WI38 (cell line): ENCODE results near the gene SYT7.

Experiments used
- H3K4me3 ChIP-seq: 2 replicates; pipeline ENCODE4 v1.5.1; 2011; ENCODE audit warnings: low read depth, mild to moderate bottlenecking, control low read depth, low read length
- TF ChIP-seq, protein P1 (sequence below): IDR thresholded peaks from 2 replicates; pipeline ENCODE4 v1.5.1; 2012; ENCODE audit warnings: low read depth, mild to moderate bottlenecking, control low read depth, low read length

The SYT7 gene

DNA sequence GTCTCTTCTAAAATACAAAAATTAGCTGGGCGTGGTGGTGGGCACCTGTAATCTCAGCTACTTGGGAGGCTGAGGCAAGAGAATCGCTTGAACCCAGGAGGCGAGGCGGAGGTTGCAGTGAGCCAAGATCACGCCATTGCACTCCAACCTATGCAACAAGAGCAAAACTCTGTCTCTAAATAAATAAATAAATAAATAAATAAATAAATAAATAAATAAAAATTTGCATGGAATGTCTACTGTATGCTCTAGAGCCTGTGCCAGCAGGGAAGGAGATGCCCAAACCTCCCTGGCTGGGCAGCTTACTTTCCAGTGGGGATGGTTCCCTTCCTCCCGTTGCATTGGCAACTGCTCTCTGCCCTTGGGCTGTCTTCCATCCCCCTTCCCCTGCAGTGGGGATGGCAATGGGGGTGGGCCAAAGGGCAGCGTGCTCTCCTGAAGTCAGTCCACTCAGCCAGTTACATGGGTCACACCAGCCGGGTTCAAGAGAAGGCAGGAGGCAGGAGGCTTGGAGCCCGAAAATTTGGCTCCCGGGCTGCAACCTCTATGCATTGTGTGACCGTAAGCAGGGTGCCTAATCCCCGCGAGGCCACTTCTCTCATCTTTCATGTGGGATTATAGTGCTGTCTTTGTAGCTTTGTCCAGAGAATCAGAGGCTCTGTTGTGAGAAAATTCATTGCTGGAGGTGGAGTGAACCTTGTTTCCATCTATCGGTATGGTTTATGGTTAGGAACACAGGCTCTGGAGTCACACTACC lies 73.7 kb downstream of the SYT7 start:
- no peak overlapping the region for H3K4me3 ChIP-seq
- TF ChIP-seq, protein P1, sequence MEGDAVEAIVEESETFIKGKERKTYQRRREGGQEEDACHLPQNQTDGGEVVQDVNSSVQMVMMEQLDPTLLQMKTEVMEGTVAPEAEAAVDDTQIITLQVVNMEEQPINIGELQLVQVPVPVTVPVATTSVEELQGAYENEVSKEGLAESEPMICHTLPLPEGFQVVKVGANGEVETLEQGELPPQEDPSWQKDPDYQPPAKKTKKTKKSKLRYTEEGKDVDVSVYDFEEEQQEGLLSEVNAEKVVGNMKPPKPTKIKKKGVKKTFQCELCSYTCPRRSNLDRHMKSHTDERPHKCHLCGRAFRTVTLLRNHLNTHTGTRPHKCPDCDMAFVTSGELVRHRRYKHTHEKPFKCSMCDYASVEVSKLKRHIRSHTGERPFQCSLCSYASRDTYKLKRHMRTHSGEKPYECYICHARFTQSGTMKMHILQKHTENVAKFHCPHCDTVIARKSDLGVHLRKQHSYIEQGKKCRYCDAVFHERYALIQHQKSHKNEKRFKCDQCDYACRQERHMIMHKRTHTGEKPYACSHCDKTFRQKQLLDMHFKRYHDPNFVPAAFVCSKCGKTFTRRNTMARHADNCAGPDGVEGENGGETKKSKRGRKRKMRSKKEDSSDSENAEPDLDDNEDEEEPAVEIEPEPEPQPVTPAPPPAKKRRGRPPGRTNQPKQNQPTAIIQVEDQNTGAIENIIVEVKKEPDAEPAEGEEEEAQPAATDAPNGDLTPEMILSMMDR = no peak

DNA sequence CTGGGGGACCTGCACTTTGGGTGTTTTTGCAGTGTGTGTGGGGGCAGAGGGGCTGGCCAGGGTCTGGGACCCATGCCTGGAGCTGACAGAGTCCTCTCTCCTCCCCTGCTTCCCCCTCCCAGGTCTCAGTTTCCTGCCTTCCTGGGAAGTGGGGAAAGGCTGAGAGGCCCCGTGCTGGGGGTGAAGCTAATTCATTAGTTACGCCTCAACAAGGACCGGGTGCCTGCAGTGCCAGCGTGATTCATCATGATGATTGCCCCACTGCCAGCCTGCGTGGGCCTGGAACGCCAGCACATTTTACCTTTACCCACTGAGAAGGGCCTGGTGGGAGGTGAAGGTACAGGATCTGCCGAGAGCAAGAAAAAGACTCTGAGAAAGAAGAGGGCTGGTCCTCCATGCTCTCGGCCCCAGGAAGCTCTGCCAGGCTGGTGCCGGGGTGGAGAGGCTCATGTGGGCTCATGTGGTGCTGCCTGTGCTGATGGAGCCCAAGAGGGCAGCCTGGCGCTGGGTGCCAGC lies 75.2 kb downstream of the SYT7 start:
- TF ChIP-seq, protein P1 = no peak
- H3K4me3 ChIP-seq = no peak overlapping the region

DNA sequence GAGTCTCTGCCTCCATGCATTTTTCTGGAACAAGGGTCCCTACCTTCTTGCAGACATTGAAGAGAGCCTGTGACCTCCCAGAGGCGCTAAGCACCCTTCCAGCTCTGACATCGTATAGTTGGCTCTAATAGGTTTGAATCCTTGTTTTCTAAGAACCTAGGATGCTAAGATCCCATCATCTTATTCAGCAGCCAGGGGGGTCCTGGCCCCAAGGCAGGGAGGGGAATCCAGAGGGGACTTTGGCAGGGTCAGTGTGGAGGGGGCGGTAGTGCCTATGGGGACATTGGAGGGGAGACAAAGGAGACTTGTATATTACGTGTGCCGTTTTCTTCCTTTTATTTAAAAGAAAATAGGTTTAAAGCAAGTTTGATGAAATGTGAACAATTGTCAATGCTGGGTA lies 75.8 kb downstream of the SYT7 start:
- TF ChIP-seq, protein P1 = no peak
- no peak overlapping the region for H3K4me3 ChIP-seq

DNA sequence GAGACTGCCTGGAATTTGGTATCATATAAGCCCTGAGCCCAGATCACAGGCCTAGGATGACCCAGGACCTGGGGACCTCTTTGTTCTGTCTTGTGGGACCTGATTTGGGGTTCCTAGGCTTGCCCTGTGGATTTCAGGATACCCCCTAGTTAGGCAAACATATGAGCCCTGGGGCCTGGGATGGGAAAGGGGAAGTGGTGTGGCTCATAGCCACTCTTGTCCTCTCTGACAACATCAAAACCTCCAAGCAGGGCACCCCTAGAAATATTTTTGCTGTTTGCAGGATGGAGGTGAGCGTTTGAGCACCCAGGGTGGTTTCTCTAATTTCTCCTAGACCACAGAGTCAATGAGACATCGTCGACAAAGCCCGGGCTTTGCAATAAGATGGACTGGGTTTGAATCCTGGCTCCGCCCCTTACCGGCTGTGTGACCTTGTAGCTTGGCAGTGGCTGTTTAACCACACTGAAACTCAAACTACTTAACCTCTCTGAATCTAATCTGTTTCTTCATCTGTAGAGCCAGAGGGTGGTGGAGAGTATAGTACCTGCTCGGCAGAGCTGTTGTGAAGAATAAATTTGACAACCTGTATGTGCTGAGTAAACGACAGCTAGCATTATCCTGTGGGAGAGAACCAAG lies 77.6 kb downstream of the SYT7 start:
- no peak overlapping the region for H3K4me3 ChIP-seq
- TF ChIP-seq, protein P1 = no peak

DNA sequence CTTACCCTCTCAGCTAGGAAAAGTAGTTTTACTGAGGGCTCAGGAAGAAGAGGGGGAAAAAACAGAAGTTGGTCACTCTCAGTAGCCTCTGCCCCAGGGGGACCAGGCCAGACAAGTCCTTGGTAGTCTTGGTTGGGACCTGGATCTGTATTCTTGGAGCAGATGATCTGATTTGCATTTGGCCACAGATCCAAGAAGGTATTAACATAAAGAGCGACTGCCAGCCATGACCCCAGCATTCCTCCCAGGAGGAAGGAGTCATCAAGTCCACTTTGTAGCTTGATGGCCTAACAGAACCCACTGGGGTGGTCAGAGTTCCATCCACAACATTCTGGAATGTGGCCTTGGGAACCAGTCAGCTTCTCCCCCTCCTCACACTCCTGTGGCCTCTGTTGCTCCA lies 78.4 kb downstream of the SYT7 start:
- no peak overlapping the region for H3K4me3 ChIP-seq
- TF ChIP-seq, protein P1 = no peak

DNA sequence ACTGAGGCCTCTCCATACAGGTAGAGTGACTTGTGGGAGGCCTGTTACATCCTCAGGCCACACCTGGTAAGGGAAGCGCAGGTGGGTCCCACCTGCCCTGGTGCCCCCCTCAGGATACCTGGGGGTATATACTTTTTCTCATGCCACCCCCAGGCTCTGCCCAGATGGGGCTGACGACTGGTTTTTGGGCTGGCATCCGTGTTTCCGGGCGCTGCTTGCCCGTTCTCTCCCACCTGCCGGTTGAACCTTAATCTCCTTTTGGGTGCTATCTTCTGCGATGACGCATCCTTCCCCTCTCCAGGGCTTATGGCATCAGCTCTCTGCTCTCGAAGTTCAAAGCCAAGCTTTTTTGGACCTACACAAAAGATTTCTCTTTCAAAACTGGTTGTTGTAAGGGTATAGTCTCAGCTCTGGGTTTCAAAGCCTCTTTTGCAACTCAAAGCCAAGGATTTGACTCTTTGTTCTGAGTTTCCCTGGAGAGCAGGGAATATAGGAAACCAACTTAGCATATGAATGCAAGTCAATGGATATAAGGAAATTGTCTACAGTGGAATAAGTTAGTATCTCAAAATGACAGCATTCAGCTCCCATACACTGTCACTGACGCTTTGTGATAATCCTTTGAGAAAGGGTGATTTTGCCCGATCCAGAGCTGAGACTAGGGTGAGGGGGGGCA lies 80.9 kb downstream of the SYT7 start:
- TF ChIP-seq, protein P1 = no peak
- H3K4me3 ChIP-seq = no peak overlapping the region
